NCI-H1105 treated with DMSO at 0.1 percent for 48 hours (cell line): ENCODE measurements around the gene PLA2G2A.
"Not testable (repeated sequence)": the region's sequence is repeated elsewhere in the genome, so short reads cannot be mapped to it uniquely, and the experiment has no call there.

Source experiments
- DNase-seq: peaks from one replicate; lab custom pipeline; 2025; lab: John Stamatoyannopoulos, UW

PLA2G2A gene

GRCh38 chr1:19979494-19979977 is at the start of gene PLA2G2A:
PLA2G2A (minus strand) TSS chr1:19979618; CDS start chr1:19978773, 845 bp downstream.
- DNase-seq, result no peak

GRCh38 chr1:20028726-20029125 is 49.3 kb upstream of the PLA2G2A start:
- DNase-seq, result no peak

GRCh38 chr1:20028125-20028524 is 48.7 kb upstream of the PLA2G2A start:
- no peak for DNase-seq

- DNase-seq, result no peak
Measured at GRCh38 chr1:20017741-20018140, 38.3 kb upstream of the PLA2G2A start.

- no peak for DNase-seq
Measured at GRCh38 chr1:20014153-20014552, 34.7 kb upstream of the PLA2G2A start.

GRCh38 chr1:20010016-20010415 is 30.6 kb upstream of the PLA2G2A start:
- no peak for DNase-seq

GRCh38 chr1:20009212-20009611 is 29.8 kb upstream of the PLA2G2A start:
- DNase-seq, result no peak

- DNase-seq, result no peak
Measured at GRCh38 chr1:20008391-20008841, 29.0 kb upstream of the PLA2G2A start.

GRCh38 chr1:19998823-19999222 is 19.4 kb upstream of the PLA2G2A start:
- DNase-seq, result not testable (repeated sequence)

- DNase-seq, result no peak
Measured at GRCh38 chr1:19990689-19991088, 11.3 kb upstream of the PLA2G2A start.

GRCh38 chr1:19990182-19990582 is 10.8 kb upstream of the PLA2G2A start:
- not testable (repeated sequence) for DNase-seq

- no peak for DNase-seq
Measured at GRCh38 chr1:19988267-19989006, 9.0 kb upstream of the PLA2G2A start.

- DNase-seq, result no peak
Measured at GRCh38 chr1:19987719-19988118, 8.3 kb upstream of the PLA2G2A start.

- not testable (repeated sequence) for DNase-seq
Measured at GRCh38 chr1:19984409-19985016, 5.1 kb upstream of the PLA2G2A start.

- no peak for DNase-seq
Measured at GRCh38 chr1:19981507-19982312, 2.3 kb upstream of the PLA2G2A start.

GRCh38 chr1:19981170-19981506 is 1.7 kb upstream of the PLA2G2A start:
- no peak for DNase-seq

GRCh38 chr1:19980314-19980713 is 896 bp upstream of the PLA2G2A start:
- no peak for DNase-seq

GRCh38 chr1:19978143-19978542 is 1.3 kb downstream of the PLA2G2A start:
- DNase-seq, result no peak

GRCh38 chr1:19976317-19977003 is 3.0 kb downstream of the PLA2G2A start:
- DNase-seq, result no peak

GRCh38 chr1:19975423-19976193 is 3.8 kb downstream of the PLA2G2A start:
- no peak for DNase-seq

GRCh38 chr1:19974822-19975416 is 4.5 kb downstream of the PLA2G2A start:
- peak; percentile 51 for DNase-seq
